Stimulated activated CD4-positive, alpha-beta T cell treated with anti-CD3 and anti-CD28 coated beads, Interleukin-12 subunit alpha, Interleukin-12 subunit beta, amount 100 ng/mL, for 48 hours (primary cell): Measurements from ENCODE around the gene AP5M1.
"Not testable (repeated sequence)": the region's sequence is repeated elsewhere in the genome, so short reads cannot be mapped to it uniquely, and the experiment has no call there.

Experiments used
- DNase-seq, 3 donors: peaks; one replicate each; pipeline ENCODE4 v3.0.0-alpha.2; 2020; ENCODE audit warnings: low read depth in 2 of 3, low spot score in 1 of 3

AP5M1 gene, protein sequence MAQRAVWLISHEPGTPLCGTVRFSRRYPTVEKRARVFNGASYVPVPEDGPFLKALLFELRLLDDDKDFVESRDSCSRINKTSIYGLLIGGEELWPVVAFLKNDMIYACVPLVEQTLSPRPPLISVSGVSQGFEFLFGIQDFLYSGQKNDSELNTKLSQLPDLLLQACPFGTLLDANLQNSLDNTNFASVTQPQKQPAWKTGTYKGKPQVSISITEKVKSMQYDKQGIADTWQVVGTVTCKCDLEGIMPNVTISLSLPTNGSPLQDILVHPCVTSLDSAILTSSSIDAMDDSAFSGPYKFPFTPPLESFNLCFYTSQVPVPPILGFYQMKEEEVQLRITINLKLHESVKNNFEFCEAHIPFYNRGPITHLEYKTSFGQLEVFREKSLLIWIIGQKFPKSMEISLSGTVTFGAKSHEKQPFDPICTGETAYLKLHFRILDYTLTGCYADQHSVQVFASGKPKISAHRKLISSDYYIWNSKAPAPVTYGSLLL

GRCh38 chr14:57268161-57269069 lies at the start of gene AP5M1, which contains the start of gene EXOC5:
AP5M1 (plus strand) TSS chr14:57268971; CDS start chr14:57269315, 344 bp downstream.
EXOC5 (minus strand) TSS chr14:57268905; CDS start chr14:57268648, 257 bp downstream.
- peak; percentile 84 to 89 (median 87) for DNase-seq

- DNase-seq = no peak
Measured at GRCh38 chr14:57221931-57222330, 46.8 kb upstream of the AP5M1 start.

DNA sequence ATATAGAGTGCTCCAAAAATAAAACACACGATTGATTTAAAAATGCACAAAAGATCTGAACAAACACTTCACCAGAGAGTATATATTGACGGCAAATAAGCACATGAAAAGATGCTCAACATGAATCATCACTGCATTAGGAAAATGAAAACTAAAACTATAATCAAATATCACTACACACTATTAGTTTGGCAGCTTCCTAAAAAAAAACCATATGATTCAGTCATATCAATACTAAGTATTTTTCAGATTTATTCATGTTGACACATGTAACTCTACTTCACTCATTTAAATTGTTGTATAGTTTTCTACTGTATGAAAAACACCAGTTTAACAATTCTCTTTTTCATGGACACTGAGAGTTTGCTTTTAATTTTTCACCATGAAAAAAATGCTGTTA lies 41.7 kb upstream of the AP5M1 start:
- DNase-seq = no peak

GRCh38 chr14:57228320-57228719 lies 40.5 kb upstream of the AP5M1 start:
- DNase-seq = not testable (repeated sequence)

GRCh38 chr14:57232006-57232405 lies 36.8 kb upstream of the AP5M1 start:
- DNase-seq = no peak

DNA sequence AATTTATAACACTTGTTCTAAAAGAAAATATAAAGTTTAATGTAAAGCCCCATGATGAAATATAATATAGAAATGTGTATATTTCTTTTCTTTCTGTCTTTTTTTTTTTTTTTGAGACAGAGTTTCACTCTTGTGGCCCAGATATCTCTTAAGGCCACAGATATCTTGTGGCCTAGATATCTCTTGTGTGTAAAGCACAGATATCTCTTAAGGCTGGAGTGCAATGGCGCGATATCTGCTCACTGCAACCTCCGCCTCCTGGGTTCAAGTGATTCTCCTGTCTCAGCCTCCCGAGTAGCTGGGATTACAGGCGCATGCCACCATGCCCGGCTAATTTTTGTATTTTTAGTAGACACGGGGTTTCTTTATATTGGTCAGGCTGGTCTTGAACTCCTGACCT lies 28.7 kb upstream of the AP5M1 start:
- not testable (repeated sequence) for DNase-seq

DNA sequence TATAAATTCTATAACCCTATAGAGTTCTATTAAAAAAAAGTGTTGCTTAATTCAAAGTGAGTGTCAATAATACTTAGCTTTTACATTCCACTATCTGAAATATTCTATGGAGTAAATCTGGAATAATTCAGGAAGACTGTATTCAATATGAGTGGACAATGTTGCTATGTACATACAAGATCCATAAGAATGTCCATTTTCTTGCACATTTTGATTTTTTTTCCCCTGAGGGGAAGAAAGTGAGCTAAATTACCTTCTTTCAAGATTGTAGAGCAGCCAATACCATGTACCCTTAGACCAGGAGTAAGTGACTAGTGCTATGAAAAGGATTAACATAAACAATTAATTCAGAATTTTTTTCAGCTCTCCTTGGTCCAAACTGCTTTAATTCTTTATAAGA lies 25.5 kb upstream of the AP5M1 start:
- DNase-seq = no peak

GRCh38 chr14:57244106-57244505 lies 24.7 kb upstream of the AP5M1 start:
- no peak for DNase-seq

- DNase-seq = no peak
Measured at GRCh38 chr14:57245941-57246340, 22.8 kb upstream of the AP5M1 start.

- DNase-seq = no peak
Measured at GRCh38 chr14:57246933-57247657, 21.7 kb upstream of the AP5M1 start.

GRCh38 chr14:57254884-57255283 lies 13.9 kb upstream of the AP5M1 start:
- no peak for DNase-seq

DNA sequence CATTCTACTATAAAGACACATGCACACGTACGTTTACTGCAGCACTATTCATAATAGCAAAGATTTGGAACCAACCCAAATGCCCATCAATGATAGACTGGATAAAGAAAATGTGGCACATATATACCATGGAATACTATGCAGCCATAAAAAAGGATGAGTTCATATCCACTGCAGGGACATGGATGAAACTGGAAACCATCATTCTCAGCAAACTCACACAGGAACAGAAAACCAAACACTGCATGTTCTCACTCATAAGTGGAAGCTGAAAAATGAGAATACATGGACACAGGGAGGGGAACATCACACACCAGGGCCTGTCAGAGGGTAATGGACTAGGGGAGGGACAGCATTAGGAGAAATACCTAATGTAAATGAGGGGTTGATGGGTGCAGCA lies 10.6 kb upstream of the AP5M1 start:
- DNase-seq = not testable (repeated sequence)

DNA sequence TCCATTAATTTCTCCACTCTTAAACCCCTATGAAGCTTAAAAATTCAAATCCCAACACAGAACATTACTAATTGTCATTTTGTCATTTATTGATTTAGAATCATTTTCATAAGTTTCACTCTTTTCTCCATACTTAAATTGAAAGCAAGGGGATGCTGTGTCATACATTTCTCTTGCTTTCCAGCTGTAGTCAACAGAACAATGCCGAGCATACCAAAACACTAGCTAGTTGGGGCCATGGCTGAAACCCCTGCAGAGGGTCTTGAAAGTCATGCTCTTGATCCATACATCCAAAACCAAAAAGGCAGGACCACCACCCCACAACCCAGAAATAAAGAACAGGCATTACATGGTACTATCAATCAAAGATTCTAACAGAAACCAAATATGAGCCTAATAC lies 9.1 kb upstream of the AP5M1 start:
- DNase-seq = no peak

GRCh38 chr14:57261604-57262003 lies 7.2 kb upstream of the AP5M1 start:
- no peak for DNase-seq

GRCh38 chr14:57262117-57262516 lies 6.7 kb upstream of the AP5M1 start:
- DNase-seq = no peak

- DNase-seq = no peak
Measured at GRCh38 chr14:57266065-57266464, 2.7 kb upstream of the AP5M1 start.

DNA sequence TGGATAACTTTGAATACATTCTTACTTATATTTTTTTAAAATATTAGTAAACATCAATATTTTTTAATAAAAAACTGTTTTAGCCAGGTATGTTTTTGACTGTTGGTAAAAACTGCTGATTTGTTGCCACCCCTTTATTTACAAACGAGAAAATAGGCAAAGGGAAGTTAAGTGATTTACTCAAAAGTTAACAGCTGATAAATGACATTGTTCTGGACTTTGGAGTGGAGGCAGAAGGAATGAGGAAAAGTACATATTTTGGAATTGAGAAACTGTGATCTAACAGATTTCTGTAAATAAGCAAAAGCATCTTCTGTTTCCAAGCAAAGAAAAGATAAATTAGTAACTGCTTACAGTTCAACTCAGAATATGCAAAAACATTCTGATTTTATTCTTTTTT lies 4.5 kb downstream of the AP5M1 start:
- no peak for DNase-seq

- no peak for DNase-seq
Measured at GRCh38 chr14:57274551-57274950, 5.8 kb downstream of the AP5M1 start.

DNA sequence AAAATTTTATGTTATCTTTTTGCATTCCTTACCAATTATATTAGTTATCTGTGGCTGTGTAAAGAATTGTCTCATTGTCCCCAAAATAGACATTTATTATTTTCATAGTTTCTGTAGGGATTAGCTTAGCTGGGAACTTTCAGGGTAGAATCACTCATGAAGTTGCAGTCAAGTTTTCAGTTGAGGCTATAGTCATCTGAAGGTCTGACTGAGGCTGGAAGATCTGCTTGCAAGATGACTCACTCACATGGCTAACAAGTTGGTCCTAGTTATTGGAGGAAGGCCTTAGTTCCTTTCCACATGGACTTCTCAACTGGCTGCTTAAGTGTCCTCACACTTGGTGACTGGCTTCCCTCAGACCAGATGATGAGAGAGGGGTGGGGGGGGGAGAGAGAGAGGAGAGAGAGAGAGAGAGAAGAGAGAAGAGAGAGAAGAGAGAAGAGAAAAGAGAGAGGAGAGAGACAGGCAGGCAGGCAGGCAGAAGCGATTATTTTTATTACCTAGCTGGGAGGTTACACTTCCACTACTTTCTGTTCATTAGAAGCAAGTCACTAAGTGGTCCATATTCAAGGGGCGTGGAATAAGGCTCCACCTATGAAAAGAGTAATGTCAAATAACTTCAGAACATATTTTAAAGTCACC lies 6.4 kb downstream of the AP5M1 start:
- no peak for DNase-seq

GRCh38 chr14:57277062-57277461 lies 8.3 kb downstream of the AP5M1 start:
- DNase-seq = no peak

DNA sequence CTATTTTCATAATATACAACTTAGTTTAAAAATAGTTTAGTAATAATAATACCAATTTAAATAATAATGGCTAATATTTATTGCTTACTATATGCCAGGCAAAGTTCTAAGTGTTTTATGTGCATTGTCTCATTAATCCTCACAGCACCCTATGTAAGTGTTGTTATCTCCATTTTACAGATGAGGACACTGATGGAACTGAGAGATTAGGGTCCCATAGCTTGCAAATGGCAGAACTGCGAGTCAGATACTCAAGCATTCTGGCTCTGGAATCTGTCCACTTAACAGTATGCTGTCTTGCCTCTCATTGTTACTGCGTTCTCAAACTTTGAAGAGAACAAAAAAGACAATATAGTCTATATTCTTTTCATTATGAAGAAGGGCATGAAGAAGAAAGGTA lies 19.0 kb downstream of the AP5M1 start:
- DNase-seq = no peak
